IPS DF 19.7 (cell line): Measurements from ENCODE around the gene PSKH1.
"Not testable (repeated sequence)": the region's sequence is repeated elsewhere in the genome, so short reads cannot be mapped to it uniquely, and the experiment has no call there.

Experiments
- DNase-seq: peaks from one replicate; pipeline ENCODE4 v3.0.0-alpha.2; 2013; ENCODE audit warnings: low read depth, low spot score

Gene PSKH1

GRCh38 chr16:67923414-67924116 lies 30.5 kb downstream of the PSKH1 start:
- no peak for DNase-seq

GRCh38 chr16:67924140-67924906 lies 31.3 kb downstream of the PSKH1 start:
- DNase-seq = no peak

- DNase-seq = no peak
These were observed 33.2 kb downstream of the PSKH1 start for GRCh38 chr16:67926181-67926750.

DNA sequence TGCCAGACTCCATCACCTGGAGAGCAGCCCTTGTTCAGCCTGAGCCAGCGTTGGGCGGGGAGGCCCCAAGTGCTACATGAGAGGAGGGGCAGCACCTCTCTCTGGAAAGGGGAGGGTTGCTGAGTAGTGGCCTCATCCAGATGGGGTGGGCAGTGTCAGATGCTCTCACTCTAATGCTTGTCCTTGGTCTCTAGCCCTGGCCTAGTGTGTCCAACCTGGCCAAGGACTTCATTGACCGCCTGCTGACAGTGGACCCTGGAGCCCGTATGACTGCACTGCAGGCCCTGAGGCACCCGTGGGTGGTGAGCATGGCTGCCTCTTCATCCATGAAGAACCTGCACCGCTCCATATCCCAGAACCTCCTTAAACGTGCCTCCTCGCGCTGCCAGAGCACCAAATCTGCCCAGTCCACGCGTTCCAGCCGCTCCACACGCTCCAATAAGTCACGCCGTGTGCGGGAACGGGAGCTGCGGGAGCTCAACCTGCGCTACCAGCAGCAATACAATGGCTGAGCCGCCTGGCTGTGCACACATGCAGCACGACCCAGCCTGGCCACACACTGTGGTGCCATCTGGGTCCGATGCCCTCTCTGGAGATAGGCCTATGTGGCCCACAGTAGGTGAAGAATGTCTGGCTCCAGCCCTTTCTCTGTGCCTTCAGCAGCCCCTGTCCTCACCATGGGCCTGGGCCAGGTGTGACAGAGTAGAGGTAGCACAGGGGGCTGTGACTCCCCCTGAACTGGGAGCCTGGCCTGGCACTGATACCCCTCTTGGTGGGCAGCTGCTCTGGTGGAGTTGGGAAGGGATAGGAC lies 34.3 kb downstream of the PSKH1 start:
- DNase-seq = no peak

- no peak for DNase-seq
These were observed 35.1 kb downstream of the PSKH1 start for GRCh38 chr16:67928147-67928546.

GRCh38 chr16:67928561-67929364 lies 35.7 kb downstream of the PSKH1 start:
- no peak for DNase-seq

GRCh38 chr16:67930191-67930590 lies 37.1 kb downstream of the PSKH1 start:
- no peak for DNase-seq

- DNase-seq = no peak
These were observed 37.7 kb downstream of the PSKH1 start for GRCh38 chr16:67930678-67931211.

DNA sequence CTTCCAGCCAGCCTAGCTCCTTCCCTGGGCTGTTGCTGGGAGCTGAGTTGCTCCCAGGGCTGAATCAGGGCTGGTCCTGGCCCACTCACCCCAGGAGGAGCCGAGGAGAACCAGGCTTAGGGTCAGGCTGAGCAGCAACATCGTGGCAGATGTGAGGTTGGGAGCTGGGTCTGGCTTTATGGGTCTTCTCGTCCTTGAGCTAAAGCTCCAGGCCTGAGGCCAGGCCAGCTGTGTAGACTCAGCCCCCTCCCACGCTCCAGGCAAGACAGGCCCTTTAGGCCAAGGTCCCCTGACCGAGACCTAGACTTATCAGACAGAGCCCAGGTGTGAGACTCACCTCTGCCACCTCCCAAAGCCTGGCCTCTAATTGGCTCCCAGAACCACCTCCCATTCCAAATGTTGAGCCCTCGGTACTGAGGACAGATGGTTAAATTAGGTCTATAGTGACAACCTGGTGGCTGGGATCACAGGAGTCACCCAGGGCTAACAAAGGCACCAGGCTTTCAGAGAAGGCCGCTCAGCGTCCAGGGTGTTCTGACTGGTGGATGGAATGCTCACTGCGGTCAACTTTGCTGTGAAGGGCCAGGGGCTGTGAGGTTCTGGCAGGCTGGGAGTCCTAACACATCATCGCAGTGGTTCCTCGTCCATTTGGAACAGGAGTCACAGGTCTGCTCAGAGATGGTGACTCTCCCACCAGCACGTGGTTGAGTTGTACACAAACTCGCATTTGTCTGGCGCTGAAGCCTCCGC lies 38.8 kb downstream of the PSKH1 start, which contains the start of gene CTRL:
Gene CTRL, minus strand, starts transcription at position 151 of the 750 bp plus-strand sequence. Its CDS starts 10 bp downstream, at position 141.
- DNase-seq = no peak

DNA sequence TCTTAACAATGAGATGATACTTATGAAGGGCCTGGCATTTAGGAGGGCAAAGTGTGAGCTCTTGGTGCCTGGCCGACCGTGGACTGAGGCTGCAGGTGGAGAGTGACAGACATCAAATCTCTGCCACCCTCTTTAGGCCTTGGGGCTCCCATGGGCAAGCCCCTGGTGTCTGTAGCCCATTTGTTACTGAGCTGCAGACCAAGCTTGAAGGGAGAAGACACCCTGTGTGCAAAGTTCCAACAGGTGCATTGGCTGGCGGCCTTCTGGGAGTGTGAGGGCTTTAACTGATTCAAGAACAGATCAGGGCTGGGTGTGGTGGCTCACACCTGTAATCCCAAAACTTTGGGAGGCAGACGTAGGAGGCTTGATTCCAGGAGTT lies 39.4 kb downstream of the PSKH1 start:
- DNase-seq = no peak

- DNase-seq = no peak
These were observed 40.8 kb downstream of the PSKH1 start for GRCh38 chr16:67933805-67934204.

- no peak for DNase-seq
These were observed 41.4 kb downstream of the PSKH1 start for GRCh38 chr16:67934306-67935100.

DNA sequence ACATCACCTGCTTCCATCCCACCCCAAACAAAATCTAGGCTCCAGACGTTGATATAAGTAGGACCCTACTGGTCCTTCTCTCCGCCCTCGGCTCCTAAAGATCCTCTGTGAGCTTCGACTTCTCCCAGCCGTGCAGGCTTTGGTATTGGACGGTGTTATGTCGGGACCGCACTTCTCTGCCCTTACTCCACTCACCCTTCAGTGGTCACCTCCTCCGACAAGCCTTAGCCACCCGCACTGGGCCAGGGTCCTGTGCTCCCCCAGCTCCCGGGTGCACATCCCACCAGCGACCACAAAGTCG lies 42.0 kb downstream of the PSKH1 start:
- no peak for DNase-seq

DNA sequence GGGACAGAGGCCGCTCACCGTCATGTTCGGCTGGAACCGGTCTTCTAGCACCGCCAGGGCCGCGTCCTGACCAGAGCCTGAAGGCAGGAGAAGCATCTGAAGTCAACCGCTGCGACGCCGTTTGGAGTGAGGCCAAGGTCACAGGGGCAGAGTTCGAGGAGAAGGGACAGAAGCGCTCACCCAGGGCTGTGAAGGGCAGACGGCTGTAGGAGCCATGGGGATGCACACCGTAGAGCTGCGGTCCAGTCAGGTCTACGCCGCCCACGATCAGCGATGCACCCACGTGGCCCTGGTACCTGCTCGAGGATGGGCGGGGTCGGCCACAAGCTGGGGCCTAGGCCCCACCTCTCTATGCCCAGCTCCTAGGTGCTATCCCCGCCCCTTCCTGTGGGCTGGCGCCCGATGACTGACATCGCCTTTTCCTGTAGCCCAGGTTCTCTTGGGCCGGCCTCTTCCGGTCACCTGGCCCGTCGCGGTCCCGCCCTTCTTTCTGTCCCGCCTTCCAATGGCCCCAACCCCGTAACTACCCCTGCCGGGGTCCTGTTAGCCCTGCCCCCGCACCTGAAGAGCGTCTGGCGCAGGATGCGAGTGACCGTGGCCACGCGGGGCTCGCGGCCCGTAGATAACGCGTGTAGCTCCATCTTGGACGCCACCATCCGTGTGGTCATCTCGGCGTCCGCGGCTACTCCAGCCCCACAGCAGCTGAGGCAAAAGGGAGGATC lies 42.5 kb downstream of the PSKH1 start:
- peak; percentile 88 for DNase-seq

- no peak for DNase-seq
These were observed 43.2 kb downstream of the PSKH1 start, which contains the start of gene PSMB10 for GRCh38 chr16:67936124-67936879. Gene PSMB10 (minus strand): TSS chr16:67936850. CDS start chr16:67936749, 101 bp downstream.

DNA sequence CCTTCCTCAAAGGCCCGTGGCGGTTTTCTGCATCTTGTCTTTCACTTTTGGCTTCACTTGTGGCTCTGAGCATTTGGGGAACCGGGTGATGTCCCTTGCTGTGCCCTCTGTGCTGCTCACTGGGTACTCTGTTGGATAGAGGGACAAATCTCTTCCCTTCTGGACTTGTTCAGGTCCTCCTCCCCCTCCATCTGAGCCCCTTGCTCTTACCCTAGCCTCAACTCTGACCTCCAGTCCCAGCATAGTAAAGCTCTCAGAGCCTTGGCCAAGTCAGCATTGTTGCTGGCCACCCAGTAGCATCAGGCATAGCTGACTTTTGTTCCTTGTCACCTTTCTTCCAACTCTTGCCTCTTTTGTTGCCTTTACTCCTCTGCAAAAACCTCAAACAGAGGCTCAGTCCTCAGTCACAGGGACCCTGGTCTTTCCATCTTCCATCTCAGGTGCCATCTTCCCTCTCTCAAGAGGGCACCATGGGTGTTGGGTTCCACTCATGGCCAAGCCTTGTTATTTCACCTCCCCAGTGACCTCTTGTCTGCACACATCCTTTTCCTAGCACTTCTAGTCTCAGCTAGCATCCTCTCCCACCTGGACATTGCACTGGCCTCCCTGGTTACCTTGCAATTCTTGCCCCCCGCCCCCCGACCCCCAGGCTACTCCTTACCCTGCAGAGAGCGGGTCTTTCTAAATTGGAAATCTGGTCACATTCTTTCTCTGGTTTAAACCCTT lies 44.0 kb downstream of the PSKH1 start:
- DNase-seq = no peak

DNA sequence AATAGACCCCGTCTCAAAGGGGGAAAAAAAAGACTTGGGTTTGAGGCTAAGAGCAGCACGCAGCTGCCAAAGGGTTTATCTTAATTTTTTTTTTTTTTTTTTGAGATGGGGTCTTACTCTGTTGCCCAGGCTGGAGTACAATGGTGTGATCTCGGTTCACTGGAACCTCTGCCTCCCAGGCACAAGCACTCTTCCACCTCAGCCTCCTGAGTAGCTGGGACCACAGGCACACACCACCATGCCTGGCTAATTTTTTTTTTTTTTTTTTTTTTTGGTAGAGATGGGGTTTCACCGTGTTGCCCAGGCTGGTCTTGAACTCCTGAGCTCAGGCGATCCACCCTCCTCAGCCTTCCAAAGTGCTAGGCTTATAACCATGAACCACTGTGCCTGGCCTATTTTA lies 44.7 kb downstream of the PSKH1 start:
- not testable (repeated sequence) for DNase-seq
